Mucosa of descending colon (tissue), 3 donors: ENCODE data around the gene SKIL. TPM values are rescaled to one million over a fixed set of nuclear protein-coding genes. Genes with fewer than 3 reads are reported as not detected.

Experiments used
- microRNA-seq: library from miRNA; unstranded; fragments of <30 nt; microRNA quantifications from one replicate; pipeline ENCODE4, GENCODE V29; 2019
- total RNA-seq, 3 donors: library from RNA; stranded (reverse); fragmentation: NEBNext Ultra II Directional in 2 of 3; extraction: Animal tissue kit (Norgen Biotek cat#: 25700) in 2 of 3; gene quantifications; one replicate each; pipeline versions ENCODE4 v1.2.1 to v1.2.4, GENCODE V29; 2021 to 2023
- donor health status: DM: no; HTN: no; CAD: no; lungs with moderate emphysema.
- donor health status: DM: no; HTN: no; CAD: no.
- donor health status: DM: no; HTN: yes; CAD: no.

The SKIL gene
- total RNA-seq, 3 donors from 2014 or later, result 41.9 to 51.3 (median 49.5) TPM

Small RNA genes lying within 50 kb of the gene (microRNA-seq; reads per million reads assigned to microRNA genes)
- not detected for gene MIR6828

Other genes starting within 250 kb of the SKIL start
- gene PHC3, start 176.0 kb upstream of the SKIL start, total RNA-seq, result 10 to 100 TPM; 54.2 to 96.7 (median 58.0) TPM
- 10 to 100 TPM; 38.0 to 39.9 (median 39.8) TPM for gene PRKCI, start 135.3 kb upstream of the SKIL start, total RNA-seq
- 10 to 100 TPM in 1 of 3 donors, 1 to 10 TPM in 2; 2.8 to 15.9 (median 5.9) TPM for gene CLDN11, start 61.2 kb downstream of the SKIL start, total RNA-seq
- gene SLC7A14, start 228.4 kb downstream of the SKIL start, total RNA-seq, result 1 to 10 TPM in 1 of 3 donors, under 1 TPM in 2; 0.26 to 2.9 (median 0.29) TPM